Natural killer cell treated with Interleukin-12 subunit alpha and Interleukin-12 subunit beta and Interleukin-15 and Interleukin-18, amount 100 ng/mL, for 72 hours (primary cell): ENCODE results near the gene GMDS. TPM values are rescaled to one million over a fixed set of nuclear protein-coding genes. Genes with fewer than 3 reads are reported as not detected.

Experiments used
- ATAC-seq, 2 donors: fragments of 150-1000 bp; cut with Tn5 transposase in 1 of 2; sonication (Bioruptor Pico), chemical (Tn5 transposase) in 1 of 2; 2 replicates each; pipeline ENCODE4 v1.10.0; 2021
- DNase-seq: peaks from one replicate; pipeline ENCODE4 v3.0.0; 2022; ENCODE audit warnings: low spot score
- H3K27ac Mint-ChIP-seq, 2 donors: 1 replicate in 1 of 2; 2 replicates in 1 of 2; pipeline ENCODE4 v1.8.0; 2022; ENCODE audit warnings: mixed read lengths in 2 of 2, mild to moderate bottlenecking in 1 of 2, moderate library complexity in 1 of 2
- H3K27me3 Mint-ChIP-seq, 2 donors: 1 replicate in 1 of 2; 2 replicates in 1 of 2; pipeline ENCODE4 v1.8.0; 2022; ENCODE audit warnings: mixed read lengths in 2 of 2
- H3K36me3 Mint-ChIP-seq: one replicate; pipeline ENCODE4 v1.8.0; 2022; ENCODE audit warnings: mixed read lengths
- H3K4me1 Mint-ChIP-seq, 2 donors: 1 replicate in 1 of 2; 2 replicates in 1 of 2; pipeline ENCODE4 v1.8.0; 2022; ENCODE audit warnings: low read depth in 2 of 2, mixed read lengths in 2 of 2, mild to moderate bottlenecking in 1 of 2
- H3K4me3 Mint-ChIP-seq: one replicate; pipeline ENCODE4 v1.8.0; 2022; ENCODE audit warnings: mixed read lengths
- H3K9me3 Mint-ChIP-seq: 2 replicates; pipeline ENCODE4 v1.8.0; 2022; ENCODE audit warnings: mixed read lengths
- total RNA-seq, 2 donors: library from RNA; stranded (reverse); gene quantifications; one replicate each; pipeline ENCODE4 v1.2.3, GENCODE V29; 2022

Gene GMDS
- total RNA-seq, 2 donors from 2014 or later, result 23.7 to 39.4 TPM

DNA sequence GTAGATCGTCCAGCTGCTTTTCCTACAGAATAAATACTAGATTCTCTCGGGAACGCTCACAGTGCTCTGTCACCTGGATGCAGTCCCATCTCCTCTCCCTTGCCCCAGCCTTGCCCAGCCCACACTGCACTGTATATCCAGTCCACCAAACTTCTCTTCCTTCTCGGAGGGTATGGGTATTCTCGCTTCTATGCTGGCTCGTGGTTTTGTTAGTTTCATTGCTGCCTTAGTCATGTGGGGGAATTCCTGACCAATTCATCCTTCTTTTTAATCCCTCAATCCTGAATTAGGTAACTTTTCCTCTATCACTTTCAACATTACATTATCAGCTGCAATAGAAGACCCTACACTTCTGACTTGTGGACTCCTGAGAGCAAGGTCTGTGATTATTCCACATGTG, 252.4 kb downstream of the GMDS start:
- Mint-ChIP-seq H3K36me3 (no peaks in the 10 kb centered on the region), H3K9me3 (no peaks in the 10 kb centered on the region), H3K4me1 (peaks cover 0 to 3% of the 10 kb centered on the region in 2 donors), H3K4me3 (no peak overlapping the region), H3K27me3 (no peaks in the 10 kb centered on the region), H3K27ac (no peak overlapping the region)
- no peak for DNase-seq
- ATAC-seq, result no peak

DNA sequence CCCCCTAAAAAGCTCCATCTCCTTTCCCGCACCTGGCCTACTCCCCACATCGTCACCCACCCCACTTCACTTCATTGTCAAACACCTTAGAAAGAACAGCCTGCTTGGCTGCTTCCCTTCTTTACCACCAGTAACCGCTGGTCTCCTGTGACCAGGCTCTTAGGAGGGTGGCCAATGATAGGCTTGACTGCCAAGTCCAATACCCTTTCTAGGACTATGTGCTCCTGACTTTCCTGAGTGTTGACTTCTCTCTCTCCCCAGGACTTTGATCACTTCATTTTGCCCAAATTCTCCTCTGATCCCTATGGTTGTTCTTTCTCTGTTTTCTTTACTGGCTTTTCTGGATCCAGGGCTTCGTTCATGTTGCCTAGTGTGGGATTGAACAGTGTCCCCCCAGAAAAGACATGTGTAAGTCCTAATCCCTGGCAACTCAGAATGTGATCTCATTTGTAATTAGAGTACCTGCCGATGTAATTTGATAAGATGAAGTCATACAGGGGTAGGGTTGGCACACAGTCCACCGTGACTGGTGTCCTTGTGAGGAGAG, 254.0 kb downstream of the GMDS start:
- no peak overlapping the region for H3K4me3 Mint-ChIP-seq
- DNase-seq, result no peak
- no peaks in the 10 kb centered on the region for H3K36me3 Mint-ChIP-seq
- H3K27me3 Mint-ChIP-seq, result no peaks in the 10 kb centered on the region
- no peaks in the 10 kb centered on the region for H3K9me3 Mint-ChIP-seq
- no peak for ATAC-seq
- peaks cover 0 to 5% of the 10 kb centered on the region in 2 donors for H3K4me1 Mint-ChIP-seq
- no peak overlapping the region for H3K27ac Mint-ChIP-seq

DNA sequence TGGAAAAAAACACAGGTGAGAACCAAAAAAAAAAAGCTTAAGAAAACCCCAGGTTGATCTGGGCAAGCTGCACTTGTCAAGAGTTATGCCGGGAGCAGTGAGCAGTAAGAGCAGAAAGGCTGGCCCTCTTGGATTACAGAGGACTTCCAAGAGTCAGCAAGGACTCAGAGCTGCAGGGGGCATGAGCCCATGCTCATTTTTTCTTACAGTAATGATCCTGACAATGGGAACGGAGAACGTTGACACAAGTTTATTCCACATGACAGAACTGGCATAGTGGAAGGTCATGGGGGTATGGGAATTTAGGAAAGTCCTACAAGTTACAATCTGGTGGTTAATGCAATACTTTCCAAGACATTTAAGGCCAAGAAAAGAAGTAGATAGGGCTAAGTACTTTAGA, 256.6 kb downstream of the GMDS start:
- DNase-seq (no peak), ATAC-seq (no peak)
- Mint-ChIP-seq H3K36me3 (no peaks in the 10 kb centered on the region), H3K27ac (no peak overlapping the region), H3K27me3 (no peaks in the 10 kb centered on the region), H3K4me3 (no peak overlapping the region), H3K4me1 (peaks cover 0 to 10% of the 10 kb centered on the region in 2 donors), H3K9me3 (no peaks in the 10 kb centered on the region)

DNA sequence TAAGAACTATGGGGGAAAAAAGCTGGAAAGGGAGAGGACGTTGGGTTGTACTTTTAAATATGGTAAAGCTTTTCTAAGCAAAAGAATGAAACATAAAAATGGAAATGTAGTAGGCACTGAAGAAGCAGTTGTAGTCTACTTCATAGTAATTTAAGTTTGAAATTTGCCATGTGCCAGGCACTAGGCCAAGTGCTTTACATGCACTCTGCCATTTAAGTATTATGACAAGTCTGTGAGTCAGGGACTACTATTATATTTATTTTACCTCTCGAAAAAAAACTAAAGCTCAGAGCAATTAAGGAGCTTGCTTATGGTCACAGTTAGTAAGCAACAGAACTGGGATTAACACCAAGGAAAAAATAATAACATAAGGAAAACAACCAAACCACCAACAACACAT, 257.8 kb downstream of the GMDS start:
- Mint-ChIP-seq H3K27me3 (no peaks in the 10 kb centered on the region), H3K27ac (no peak overlapping the region), H3K36me3 (peaks cover 8% of the 10 kb centered on the region), H3K4me1 (peaks cover 0 to 7% of the 10 kb centered on the region in 2 donors), H3K9me3 (peaks cover 6% of the 10 kb centered on the region), H3K4me3 (no peak overlapping the region)
- ATAC-seq (no peak), DNase-seq (no peak)

DNA sequence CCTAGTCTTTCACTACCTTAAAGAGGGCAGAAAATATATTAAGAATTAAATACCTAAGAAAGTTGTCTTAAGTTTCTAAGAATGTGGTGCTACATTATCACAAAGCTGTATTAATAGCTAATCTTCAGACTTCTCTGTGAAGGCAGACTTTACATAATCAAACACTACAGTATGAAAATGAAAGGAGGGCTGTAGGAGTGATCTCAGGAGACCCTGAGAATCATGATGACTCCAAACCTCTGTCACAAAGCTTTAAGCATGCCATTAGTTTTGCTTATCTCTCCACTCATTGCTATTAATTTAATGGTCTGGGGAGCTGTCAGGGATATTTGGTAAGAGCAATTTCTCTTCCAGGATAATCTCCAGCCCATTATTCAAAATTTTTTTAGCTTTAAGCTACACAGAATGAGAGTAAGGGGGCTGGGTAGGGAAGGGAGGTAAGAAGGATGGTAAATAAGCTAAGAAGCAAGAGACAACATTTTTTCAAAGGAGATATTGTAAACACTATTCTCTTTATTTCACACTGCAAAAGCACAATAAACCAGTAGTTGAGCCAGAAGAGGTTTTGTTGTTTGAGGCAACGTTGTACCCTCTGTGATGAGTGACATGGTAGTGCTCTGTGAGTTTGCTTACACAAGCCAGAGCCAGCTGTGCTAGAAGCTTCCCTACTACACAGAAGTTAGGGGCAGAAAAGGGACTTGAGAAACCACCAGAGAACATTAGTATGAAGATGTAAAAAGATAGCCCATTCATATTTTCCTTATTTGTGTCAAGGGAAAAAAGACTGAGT, 258.8 kb downstream of the GMDS start:
- H3K27me3 Mint-ChIP-seq, result no peaks in the 10 kb centered on the region

DNA sequence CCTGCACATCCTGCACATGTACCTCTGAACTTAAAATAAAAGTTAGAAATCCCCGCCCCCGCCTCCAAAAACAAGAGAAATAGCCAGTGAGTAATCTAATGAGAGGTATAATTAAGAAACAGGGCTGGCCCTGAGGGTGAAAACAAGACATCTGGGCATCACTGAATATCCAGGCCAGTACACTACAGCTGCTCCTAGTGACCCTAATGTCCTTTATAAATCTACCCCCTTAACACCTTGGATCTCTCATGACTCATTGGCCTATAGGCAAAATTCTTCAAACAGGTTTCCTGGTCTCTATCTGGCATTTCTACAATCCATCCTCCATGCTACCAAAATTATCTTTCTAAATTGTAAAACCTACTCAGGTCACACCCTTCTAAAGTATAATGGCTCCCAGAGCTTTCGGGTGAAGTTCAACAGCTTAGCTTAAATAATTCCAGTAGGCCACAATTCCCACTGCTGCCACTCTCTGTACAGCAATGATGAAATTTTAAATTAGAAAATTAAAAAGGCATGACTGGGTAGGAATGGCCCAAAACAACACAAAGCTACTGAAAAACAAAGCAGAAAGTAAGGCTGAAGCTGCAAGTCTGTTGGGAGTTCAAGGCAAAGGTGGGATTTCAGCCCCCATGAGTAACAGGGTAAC, 260.9 kb downstream of the GMDS start:
- Mint-ChIP-seq H3K4me1 (peaks cover 0 to 7% of the 10 kb centered on the region in 2 donors), H3K9me3 (peaks cover 15% of the 10 kb centered on the region), H3K27ac (no peak overlapping the region), H3K36me3 (peaks cover 36% of the 10 kb centered on the region), H3K27me3 (no peaks in the 10 kb centered on the region), H3K4me3 (no peak overlapping the region)
- ATAC-seq, result no peak
- DNase-seq, result no peak

More for the DNA sequence above, 258.8 kb downstream of the GMDS start:
- Mint-ChIP-seq H3K4me1 (peaks cover 0 to 7% of the 10 kb centered on the region in 2 donors), H3K4me3 (no peak overlapping the region), H3K36me3 (peaks cover 14% of the 10 kb centered on the region), H3K9me3 (peaks cover 6% of the 10 kb centered on the region), H3K27ac (no peak overlapping the region)
- DNase-seq (no peak), ATAC-seq (no peak)

DNA sequence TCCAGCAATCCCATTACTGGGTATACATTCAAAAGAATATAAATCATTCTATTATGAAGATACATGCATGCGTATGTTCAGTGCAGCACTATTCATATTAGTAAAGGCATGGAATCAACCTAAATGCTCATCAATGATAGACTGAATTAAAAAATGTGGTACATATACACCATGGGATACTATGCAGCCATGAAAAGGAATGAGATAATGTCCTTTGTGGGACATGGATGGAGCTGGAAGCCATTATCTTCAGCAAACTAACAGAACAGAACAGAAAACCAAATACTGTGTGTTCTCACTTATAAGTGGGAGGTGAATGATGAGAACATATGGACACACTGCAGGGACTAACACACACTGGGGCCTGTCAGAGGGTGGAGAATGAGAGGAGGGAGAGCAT, 261.6 kb downstream of the GMDS start:
- Mint-ChIP-seq H3K9me3 (peaks cover 15% of the 10 kb centered on the region), H3K4me1 (peaks cover 0 to 7% of the 10 kb centered on the region in 2 donors), H3K4me3 (no peak overlapping the region), H3K36me3 (peaks cover 42% of the 10 kb centered on the region), H3K27me3 (no peaks in the 10 kb centered on the region), H3K27ac (no peak overlapping the region)
- DNase-seq, result no peak
- no peak for ATAC-seq

DNA sequence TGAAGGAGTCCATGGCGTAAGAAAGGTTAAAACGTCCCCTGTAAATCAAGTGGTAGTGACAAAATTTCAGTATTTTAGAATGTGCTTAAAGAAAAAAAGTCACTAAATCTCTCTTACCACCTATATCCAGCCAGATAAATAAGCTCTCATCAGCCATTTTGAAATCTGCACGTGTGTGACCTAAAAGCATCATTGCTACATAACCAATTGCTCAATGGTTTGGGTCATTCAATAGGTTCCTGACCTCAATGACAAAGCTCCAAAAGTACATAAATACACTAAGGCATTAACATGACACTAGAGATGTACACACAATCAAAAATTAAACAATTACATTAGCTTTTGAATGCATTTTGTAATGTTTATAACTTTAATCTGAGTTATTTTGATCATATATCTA, 272.4 kb downstream of the GMDS start:
- H3K36me3 Mint-ChIP-seq, result no peaks in the 10 kb centered on the region
- DNase-seq, result no peak
- H3K9me3 Mint-ChIP-seq, result no peaks in the 10 kb centered on the region
- peaks cover 2 to 6% of the 10 kb centered on the region in 2 donors for H3K4me1 Mint-ChIP-seq
- H3K27ac Mint-ChIP-seq, result no peak overlapping the region
- no peaks in the 10 kb centered on the region for H3K27me3 Mint-ChIP-seq
- ATAC-seq, result no peak
- H3K4me3 Mint-ChIP-seq, result no peak overlapping the region

DNA sequence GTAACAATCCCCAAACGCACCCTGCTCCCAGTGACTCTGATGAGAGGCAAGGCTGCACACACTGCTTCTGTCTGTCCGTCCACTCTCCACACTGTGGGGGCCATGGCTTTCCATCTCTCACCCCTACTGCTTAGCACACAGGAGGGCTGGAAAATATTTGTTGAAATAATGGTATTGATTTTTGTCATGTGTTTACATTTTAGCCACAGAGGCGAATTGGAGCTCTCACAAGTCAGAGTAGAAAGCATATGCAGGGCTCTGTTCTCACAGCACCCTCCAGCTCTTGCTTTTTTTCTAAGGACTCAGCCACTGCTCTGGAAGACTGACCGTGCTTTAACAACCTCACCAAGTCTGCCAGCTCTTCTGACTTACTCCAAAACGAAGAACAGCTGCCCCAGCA, 273.8 kb downstream of the GMDS start:
- Mint-ChIP-seq H3K27me3 (no peaks in the 10 kb centered on the region), H3K4me1 (peaks cover 4 to 6% of the 10 kb centered on the region in 2 donors), H3K4me3 (no peak overlapping the region), H3K27ac (no peak overlapping the region), H3K36me3 (no peaks in the 10 kb centered on the region), H3K9me3 (no peaks in the 10 kb centered on the region)
- DNase-seq (no peak), ATAC-seq (no peak)

DNA sequence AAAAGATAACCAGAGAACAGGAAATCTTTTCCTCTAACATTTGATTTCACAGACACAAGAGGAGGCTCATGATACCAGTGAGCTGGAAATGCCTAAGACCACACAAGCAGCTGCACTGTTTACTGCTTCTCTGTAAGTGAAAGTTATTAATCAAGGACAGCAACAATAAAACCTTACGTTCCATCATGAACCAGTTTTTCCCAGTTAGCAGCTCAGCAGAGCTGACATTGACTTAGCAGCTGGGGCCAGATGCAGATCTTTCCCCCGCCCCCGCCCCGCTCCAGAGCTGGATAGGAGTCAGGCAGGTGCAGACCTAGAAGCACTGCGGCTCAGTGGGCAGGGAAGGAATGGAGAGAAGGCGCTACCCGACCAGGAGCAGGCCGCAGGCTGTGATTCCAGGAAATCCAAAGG, 275.2 kb downstream of the GMDS start:
- ATAC-seq (no peak), DNase-seq (no peak)
- H3K4me1 Mint-ChIP-seq, result peaks cover 5 to 6% of the 10 kb centered on the region in 2 donors
- no peaks in the 10 kb centered on the region for H3K27me3 Mint-ChIP-seq
- H3K9me3 Mint-ChIP-seq, result no peaks in the 10 kb centered on the region
- H3K36me3 Mint-ChIP-seq, result no peaks in the 10 kb centered on the region
- H3K4me3 Mint-ChIP-seq, result no peak overlapping the region
- H3K27ac Mint-ChIP-seq, result no peak overlapping the region

DNA sequence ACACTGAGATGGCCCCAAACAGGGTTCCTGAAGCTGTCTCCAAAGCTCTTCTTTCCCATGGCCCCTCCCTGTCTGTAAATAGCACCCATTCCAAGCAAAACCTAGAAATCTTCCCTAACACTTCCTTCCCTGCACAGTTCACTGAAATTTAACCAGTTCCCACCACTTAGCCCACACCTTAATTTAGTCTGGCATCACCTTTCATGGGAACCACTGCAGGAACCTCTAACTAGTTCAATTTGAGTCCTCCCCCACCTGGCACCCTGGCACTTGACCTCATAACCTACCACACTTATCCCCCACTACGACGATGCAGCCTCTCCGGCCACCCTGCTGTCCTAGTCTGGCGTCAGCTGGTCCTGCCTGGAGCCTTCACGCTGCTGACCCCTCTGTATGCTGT, 278.7 kb downstream of the GMDS start:
- H3K4me3 Mint-ChIP-seq, result no peak overlapping the region
- no peak overlapping the region for H3K27ac Mint-ChIP-seq
- ATAC-seq, result no peak
- H3K9me3 Mint-ChIP-seq, result no peaks in the 10 kb centered on the region
- H3K4me1 Mint-ChIP-seq, result peaks cover 0 to 10% of the 10 kb centered on the region in 2 donors
- no peaks in the 10 kb centered on the region for H3K27me3 Mint-ChIP-seq
- H3K36me3 Mint-ChIP-seq, result no peaks in the 10 kb centered on the region
- DNase-seq, result no peak

DNA sequence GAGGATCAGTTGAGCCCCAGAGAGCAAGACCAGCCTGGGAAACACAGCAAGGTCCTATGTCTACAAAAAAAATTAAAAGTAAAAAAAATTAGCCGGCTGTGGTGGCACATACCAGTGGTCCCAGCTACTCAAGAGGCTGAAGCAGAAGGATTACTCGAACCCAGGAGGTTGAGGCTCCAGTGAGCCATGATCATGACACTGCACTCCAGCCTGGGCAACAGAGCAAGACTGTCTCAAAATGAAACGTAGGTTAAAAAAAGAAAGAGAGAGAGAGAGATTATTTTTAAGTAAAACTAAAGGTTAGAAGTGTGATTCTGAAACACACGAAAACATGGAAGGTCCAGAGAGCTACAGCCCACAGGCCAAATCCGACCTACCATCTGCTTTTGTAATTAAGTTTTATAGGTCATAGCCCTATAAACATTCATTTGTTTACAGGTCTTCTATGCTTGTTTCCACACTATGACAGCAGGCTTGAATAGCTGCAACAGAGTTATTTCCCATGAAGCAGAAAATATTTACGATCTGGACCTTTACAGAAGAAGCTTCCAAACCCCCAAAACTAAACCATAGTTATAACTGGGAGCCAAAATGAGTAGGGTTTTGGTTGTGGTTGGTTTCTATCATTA, 279.7 kb downstream of the GMDS start:
- DNase-seq (no peak), ATAC-seq (no peak)
- H3K27me3 Mint-ChIP-seq, result no peaks in the 10 kb centered on the region
- no peaks in the 10 kb centered on the region for H3K36me3 Mint-ChIP-seq
- no peak overlapping the region for H3K27ac Mint-ChIP-seq
- H3K4me1 Mint-ChIP-seq, result peaks cover 0 to 10% of the 10 kb centered on the region in 2 donors
- H3K4me3 Mint-ChIP-seq, result no peak overlapping the region
- H3K9me3 Mint-ChIP-seq, result no peaks in the 10 kb centered on the region

DNA sequence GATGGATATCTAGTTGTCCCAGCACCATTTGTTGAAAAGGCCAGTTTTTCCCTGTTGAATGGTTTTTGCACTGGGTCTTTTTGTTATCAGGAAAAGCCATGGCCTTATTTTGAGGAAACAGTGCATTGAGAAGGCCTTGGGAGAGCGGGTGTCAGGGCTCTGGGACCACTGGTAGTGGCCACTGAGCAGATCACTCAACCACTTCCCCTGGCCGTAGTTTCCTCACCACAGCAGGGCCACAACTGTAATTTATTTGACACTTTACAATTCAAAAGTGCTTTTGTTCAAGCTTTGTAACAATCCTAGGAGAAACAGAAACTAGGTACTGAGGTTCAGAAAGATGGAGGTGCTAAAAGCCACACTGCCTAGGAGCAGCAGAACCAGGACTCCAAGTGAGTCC, 281.8 kb downstream of the GMDS start:
- no peaks in the 10 kb centered on the region for H3K36me3 Mint-ChIP-seq
- ATAC-seq (no peak), DNase-seq (no peak)

DNA sequence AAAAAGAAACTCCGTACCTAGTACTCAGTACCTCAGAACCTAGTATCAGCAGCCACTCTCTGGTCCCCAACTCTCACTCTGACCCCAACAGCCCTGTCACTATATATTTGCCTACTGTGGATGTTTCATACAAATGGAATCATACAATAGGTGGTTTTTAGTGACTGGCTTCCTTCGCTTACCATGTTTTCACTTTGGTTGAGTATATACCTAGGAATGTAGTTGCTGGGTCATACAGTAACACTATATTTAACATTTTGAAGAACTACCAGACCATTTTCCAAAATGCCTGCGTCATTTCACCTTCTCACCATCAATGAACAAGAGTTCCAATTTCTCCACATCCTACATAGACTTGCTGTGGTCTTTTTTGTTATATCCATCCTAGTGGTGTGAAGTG, 283.2 kb downstream of the GMDS start:
- no peaks in the 10 kb centered on the region for H3K27me3 Mint-ChIP-seq
- H3K4me3 Mint-ChIP-seq, result no peak overlapping the region
- peaks cover 0 to 12% of the 10 kb centered on the region in 2 donors for H3K4me1 Mint-ChIP-seq
- no peak for ATAC-seq
- DNase-seq, result no peak
- no peaks in the 10 kb centered on the region for H3K9me3 Mint-ChIP-seq
- H3K36me3 Mint-ChIP-seq, result no peaks in the 10 kb centered on the region
- no peak overlapping the region for H3K27ac Mint-ChIP-seq

More for the DNA sequence above, 281.8 kb downstream of the GMDS start:
- Mint-ChIP-seq H3K27me3 (no peaks in the 10 kb centered on the region), H3K9me3 (no peaks in the 10 kb centered on the region), H3K27ac (no peak overlapping the region), H3K4me3 (no peak overlapping the region), H3K4me1 (peaks cover 0 to 12% of the 10 kb centered on the region in 2 donors)
